ENCODE data around the gene NTN3.

NTN3 gene

DNA sequence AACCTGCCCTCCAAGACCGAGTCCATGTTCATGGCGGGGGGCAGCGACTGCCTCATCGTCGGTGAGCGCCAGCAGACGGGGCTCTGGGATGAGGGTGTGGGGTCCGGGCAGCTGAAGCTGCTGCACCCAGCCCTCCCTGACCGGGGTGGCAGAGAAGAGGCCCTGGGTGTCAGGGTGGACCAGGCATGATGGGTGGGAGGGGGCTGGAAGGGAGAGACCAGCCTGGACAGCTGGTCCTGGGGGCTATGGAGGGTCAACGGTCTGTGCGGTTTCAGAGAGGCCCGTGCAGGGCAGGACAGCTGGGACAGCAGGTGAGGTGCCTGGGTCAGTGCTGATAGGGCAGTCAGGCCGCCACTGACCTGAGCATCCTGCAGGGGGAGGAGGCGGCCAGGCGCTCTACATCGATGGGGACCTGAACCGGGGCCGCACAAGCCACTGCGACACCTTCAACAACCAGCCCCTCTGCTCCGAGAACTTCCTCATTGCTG is 29.4 kb downstream of the NTN3 start:
- TF ChIP-seq, protein P1, sequence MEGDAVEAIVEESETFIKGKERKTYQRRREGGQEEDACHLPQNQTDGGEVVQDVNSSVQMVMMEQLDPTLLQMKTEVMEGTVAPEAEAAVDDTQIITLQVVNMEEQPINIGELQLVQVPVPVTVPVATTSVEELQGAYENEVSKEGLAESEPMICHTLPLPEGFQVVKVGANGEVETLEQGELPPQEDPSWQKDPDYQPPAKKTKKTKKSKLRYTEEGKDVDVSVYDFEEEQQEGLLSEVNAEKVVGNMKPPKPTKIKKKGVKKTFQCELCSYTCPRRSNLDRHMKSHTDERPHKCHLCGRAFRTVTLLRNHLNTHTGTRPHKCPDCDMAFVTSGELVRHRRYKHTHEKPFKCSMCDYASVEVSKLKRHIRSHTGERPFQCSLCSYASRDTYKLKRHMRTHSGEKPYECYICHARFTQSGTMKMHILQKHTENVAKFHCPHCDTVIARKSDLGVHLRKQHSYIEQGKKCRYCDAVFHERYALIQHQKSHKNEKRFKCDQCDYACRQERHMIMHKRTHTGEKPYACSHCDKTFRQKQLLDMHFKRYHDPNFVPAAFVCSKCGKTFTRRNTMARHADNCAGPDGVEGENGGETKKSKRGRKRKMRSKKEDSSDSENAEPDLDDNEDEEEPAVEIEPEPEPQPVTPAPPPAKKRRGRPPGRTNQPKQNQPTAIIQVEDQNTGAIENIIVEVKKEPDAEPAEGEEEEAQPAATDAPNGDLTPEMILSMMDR (IDR thresholded peaks at IDR 0.05) = no peak
- H3K27ac ChIP-seq = no peak overlapping the region

DNA sequence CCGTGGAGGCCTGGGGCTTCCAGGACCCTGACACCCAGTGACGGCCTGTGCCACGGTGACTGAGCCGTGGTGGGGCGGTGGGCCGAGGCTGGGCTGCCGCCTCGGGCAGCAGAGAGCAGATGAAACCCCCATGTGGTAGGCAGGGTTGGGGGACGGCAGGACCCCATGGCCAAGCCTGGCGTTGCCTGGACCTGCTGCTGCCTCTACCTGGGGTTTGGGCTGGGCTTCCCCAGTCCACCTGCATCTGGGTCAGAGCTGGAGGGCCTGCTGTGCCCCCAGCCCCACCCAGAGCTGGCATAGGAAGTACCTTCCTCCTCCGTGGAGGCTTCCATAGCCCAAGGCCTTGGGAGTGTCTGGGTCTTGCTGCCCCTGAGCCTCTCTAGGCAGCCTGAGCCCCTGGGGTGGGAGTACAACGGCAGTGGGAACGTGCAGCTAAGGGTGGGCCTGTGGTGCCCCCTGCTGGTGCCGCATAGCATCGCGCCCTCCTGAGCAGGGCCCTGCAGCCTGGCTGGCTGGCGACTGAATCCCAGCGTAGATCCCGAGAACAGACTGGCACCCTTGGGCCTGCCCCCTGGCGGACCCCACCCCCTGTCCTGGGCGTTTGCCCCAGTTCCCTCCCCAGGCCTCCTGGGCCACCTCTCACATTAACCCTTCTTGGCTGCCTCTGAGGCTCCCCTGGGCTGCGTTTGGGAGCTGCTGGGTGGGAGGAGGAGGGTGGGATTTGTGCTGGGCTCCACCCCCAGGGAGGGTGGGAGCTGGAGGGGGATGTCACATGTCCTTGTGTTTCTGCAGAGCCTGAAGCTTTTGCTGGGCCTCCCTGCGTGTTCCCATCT is 30.0 kb downstream of the NTN3 start:
- TF ChIP-seq ZFX (IDR thresholded peaks at IDR 0.05; ENCODE audit: borderline replicate concordance) = no peak
- TF ChIP-seq, protein P1 (IDR thresholded peaks at IDR 0.05) = peak; percentile 94
- H3K27ac ChIP-seq = no peak overlapping the region

DNA sequence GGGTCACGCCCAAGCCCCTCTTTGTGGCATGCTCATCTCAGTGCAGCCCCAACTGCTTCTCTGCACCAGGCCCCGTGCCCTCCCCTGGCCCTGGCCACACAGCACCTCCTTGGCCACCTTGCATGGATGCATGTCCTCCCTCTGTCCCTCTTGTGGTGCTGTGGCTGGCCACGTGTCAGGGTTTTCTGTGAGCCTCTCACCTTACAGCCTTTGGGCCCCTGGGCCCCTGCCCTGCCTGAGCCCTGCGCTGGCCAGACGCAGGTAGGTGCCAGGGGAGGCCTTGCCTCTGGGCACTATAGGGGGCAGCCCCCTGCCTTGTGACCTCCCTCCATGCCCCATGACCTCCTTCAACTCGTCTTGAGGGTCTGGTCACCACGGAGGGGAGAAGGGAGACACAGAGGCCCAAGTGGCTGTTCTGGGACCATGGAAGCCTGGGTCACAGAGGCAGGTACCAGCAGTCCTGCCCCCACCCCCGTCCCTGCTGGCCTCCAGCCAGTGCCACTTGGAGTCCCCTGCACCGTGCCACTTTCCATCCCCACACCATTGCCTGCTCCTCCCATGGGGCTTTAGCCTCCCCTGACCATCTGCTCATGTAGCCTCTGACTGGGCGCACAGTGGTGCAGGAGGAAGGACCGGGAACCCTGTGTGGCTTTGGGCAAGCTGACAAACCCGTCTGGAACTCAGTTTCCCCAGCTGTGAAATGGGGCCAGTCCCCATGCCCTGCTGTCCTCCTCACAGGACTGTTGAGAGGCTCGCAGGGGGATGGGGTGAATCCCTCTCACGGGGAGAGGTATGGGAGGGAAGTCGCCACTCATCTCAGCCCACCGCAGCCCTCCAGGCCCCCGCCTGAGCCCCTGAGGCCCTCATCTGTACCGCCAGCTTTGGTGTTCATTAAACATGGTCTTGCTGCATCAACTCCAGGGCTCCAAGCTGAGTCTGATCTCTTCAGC is 31.1 kb downstream of the NTN3 start:
- TF ChIP-seq, protein P1 (IDR thresholded peaks at IDR 0.05) = no peak
- TF ChIP-seq ZFX (IDR thresholded peaks at IDR 0.05; ENCODE audit: borderline replicate concordance) = no peak
- no peak overlapping the region for H3K27ac ChIP-seq

DNA sequence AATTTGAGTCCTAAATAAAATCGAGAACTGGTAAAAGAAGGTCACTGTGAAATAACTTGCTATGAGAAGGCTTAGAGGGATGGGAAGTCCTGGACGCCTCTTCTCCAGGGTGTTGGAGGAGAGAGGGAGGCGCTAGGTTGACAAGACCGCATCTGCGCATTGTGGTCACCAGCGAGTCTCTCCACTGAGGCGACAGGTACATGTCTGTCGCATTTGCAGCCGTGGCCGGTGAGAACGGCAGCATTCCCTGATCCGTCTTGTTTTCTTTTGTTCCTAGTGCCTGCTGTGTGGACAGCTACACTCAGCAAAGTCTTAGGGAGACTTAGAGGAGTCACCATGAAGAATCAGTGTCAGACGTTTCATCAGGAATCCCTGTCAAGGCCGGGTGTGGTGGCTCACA is 34.6 kb downstream of the NTN3 start:
- TF ChIP-seq ZFX (IDR thresholded peaks at IDR 0.05; ENCODE audit: borderline replicate concordance) = no peak
- TF ChIP-seq, protein P1 (IDR thresholded peaks at IDR 0.05) = no peak
- no peak overlapping the region for H3K27ac ChIP-seq

DNA sequence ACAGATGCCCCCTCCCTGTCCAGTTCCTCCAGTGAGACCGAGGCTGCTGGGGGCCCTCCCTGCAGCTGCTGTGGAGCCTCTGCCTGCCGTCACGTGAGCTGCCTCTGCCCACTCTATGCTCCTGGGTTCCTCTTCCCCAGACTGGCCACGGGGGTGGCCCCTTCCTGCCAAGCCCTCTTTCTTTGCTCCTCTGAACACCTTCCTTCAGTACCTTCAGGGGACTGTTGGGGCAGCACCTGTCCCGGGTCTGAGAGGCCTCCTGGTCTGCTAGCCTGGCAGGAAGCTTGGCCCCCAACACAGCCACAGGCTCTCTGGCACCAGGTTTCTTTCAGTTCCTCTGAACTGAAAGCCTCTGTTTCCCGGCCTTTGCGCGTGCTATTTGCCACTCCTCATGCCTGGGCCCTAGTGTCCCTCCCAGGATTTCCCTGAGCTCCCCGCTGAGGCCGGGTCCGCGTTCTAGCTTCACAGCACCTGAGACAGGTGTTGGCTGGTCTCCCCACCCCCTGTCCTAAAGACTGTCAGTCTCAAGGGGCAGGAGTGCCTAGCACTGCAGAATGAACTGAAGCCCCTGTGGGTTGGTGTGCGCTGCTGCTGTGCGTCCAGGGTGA is 36.1 kb downstream of the NTN3 start:
- no peak for TF ChIP-seq ZFX (IDR thresholded peaks at IDR 0.05; ENCODE audit: borderline replicate concordance)
- TF ChIP-seq, protein P1 (IDR thresholded peaks at IDR 0.05) = no peak
- H3K27ac ChIP-seq = no peak overlapping the region

DNA sequence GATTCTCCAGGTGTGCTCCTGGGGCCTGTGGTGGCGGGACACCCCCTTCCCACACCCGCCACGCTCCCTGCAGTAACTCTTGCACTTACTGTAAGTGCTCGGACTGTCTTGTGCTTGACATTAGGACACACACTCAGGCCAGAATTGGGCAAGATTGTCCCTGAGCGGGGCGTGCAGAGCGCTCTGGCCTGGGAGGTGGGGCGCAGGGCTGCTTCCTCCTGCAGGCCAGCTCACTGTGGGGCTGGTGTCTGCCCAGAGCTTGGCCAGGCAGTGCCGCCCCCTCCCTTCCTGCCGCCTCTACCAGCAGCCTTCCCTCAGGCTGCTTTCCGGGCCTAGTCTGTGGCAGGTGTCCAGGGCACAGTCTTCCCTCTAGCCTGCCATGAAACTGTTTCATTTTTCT is 36.6 kb downstream of the NTN3 start:
- no peak overlapping the region for H3K27ac ChIP-seq
- TF ChIP-seq, protein P1 (IDR thresholded peaks at IDR 0.05) = no peak
- TF ChIP-seq ZFX (IDR thresholded peaks at IDR 0.05; ENCODE audit: borderline replicate concordance) = no peak

Measured in 22Rv1 (cell line).